A549 (cell line): ENCODE data around the gene DGCR2. TPM values are rescaled to one million over a fixed set of nuclear protein-coding genes. Genes with fewer than 3 reads are reported as not detected.

ENCODE experiments used
- ATAC-seq, 2 experiments: fragments of 200-7000 bp in 1 of 2; fragments of >200 bp in 1 of 2; cut with Nextera tagmentation in 1 of 2; cut with Tn5 transposase in 1 of 2; 3 replicates each; pipeline versions ENCODE4 v1.8.0 to v1.9.1; 2018 to 2020; ENCODE audit warnings: mild to moderate bottlenecking in 1 of 2, moderate library complexity in 1 of 2
- CTCF ChIA-PET: fragments of 300-600 bp; sonication (Branson Sonifier 250); formaldehyde crosslinking; extraction: SDS; loops from one replicate; lab custom pipeline; 2021; ENCODE audit warnings: antibody characterized with exemption, inconsistent platforms; lab: Yijun Ruan, JAX
- POLR2A ChIA-PET: fragments of 350-600 bp; formaldehyde crosslinking; extraction: SDS; loops from one replicate; lab custom pipeline; 2021; ENCODE audit warnings: antibody characterized with exemption, inconsistent platforms; lab: Yijun Ruan, JAX
- DNase-seq, 2 experiments: peaks; one replicate each; pipeline versions ENCODE4 v3.0.0 to v3.0.0-alpha.2; 2011 to 2016; ENCODE audit warnings: low read depth in 1 of 2, low spot score in 1 of 2
- FAIRE-seq: peaks from 2 replicates; lab custom pipeline; 2011; peaks lifted over from hg19 to GRCh38; lab: Jason Lieb, UNC
- H3K27ac ChIP-seq, 2 experiments: fragments of >200 bp; sonication (Bioruptor Twin); formaldehyde crosslinking; 3 replicates each; pipeline ENCODE4 v1.5.1; 2016 to 2017
- H3K4me1 ChIP-seq: fragments of >200 bp; sonication (Bioruptor Twin); formaldehyde crosslinking; 3 replicates; pipeline ENCODE4 v1.6.1; 2016
- H3K4me2 ChIP-seq: fragments of >200 bp; sonication (Bioruptor Twin); formaldehyde crosslinking; 3 replicates; pipeline ENCODE4 v1.6.1; 2016
- H3K4me3 ChIP-seq: fragments of >200 bp; sonication (Bioruptor Twin); formaldehyde crosslinking; 3 replicates; pipeline ENCODE4 v1.5.1; 2016
- H3K9me3 ChIP-seq: fragments of >200 bp; sonication (Bioruptor Twin); formaldehyde crosslinking; 3 replicates; pipeline ENCODE4 v1.6.1; 2016
- FOSB ChIP-seq: fragments of 250-450 bp; sonication (Bioruptor Pico); IDR thresholded peaks from 2 replicates; pipeline ENCODE4 v1.5.0; 2020; ENCODE audit warnings: mild to moderate bottlenecking, moderate library complexity
- FOSL2 ChIP-seq, 2 experiments: fragments of 450-650 bp in 1 of 2; fragments of >200 bp in 1 of 2; sonication (Bioruptor Twin) in 1 of 2; formaldehyde crosslinking; IDR thresholded peaks; 2 replicates each; pipeline versions ENCODE4 v1.5.0 to v1.6.1; 2016 to 2020; ENCODE audit warnings: mild to moderate bottlenecking in 1 of 2, moderate library complexity in 1 of 2
- HEYL ChIP-seq: fragments of 250-450 bp; sonication (Bioruptor Pico); IDR thresholded peaks from 2 replicates; pipeline ENCODE4 v1.8.0; 2021; ENCODE audit warnings: mild to moderate bottlenecking, moderate library complexity
- HOXA7 ChIP-seq: fragments of 250-450 bp; sonication (Bioruptor Pico); IDR thresholded peaks from 2 replicates; pipeline ENCODE4 v1.5.0; 2020; ENCODE audit warnings: mild to moderate bottlenecking, moderate library complexity
- HOXB13 ChIP-seq: fragments of 250-450 bp; sonication (Bioruptor Pico); IDR thresholded peaks from 2 replicates; pipeline ENCODE4 v1.5.0; 2020; ENCODE audit warnings: low read depth, mild to moderate bottlenecking, moderate library complexity
- HOXB5 ChIP-seq: fragments of 250-450 bp; sonication (Bioruptor Pico); IDR thresholded peaks from 2 replicates; pipeline ENCODE4 v1.5.0; 2020; ENCODE audit warnings: mild to moderate bottlenecking, moderate library complexity
- JUN ChIP-seq, 2 experiments: fragments of >200 bp; sonication (Bioruptor Twin); formaldehyde crosslinking; IDR thresholded peaks; 2 replicates in 1 of 2; 3 replicates in 1 of 2; pipeline ENCODE4 v1.6.1; 2016 to 2017
- NPAS2 ChIP-seq: fragments of 250-450 bp; sonication (Bioruptor Pico); IDR thresholded peaks from 2 replicates; pipeline ENCODE4 v1.8.0; 2022; ENCODE audit warnings: mild to moderate bottlenecking, moderate library complexity, borderline replicate concordance
- POLR2A ChIP-seq: IDR thresholded peaks from 2 replicates; pipeline ENCODE4 v1.6.1; 2012; ENCODE audit warnings: mild to moderate bottlenecking, low read length
- RAD21 ChIP-seq, 2 experiments: fragments of >200 bp in 1 of 2; sonication (Bioruptor Twin) in 1 of 2; formaldehyde crosslinking in 1 of 2; IDR thresholded peaks in 1 of 2; conservative IDR thresholded peaks in 1 of 2; 2 replicates in 1 of 2; 3 replicates in 1 of 2; pipeline ENCODE4 v1.6.1; 2012 to 2018; ENCODE audit warnings: inconsistent platforms in 1 of 2
- RCOR1 ChIP-seq: fragments of 150-350 bp; IDR thresholded peaks from 2 replicates; pipeline ENCODE4 v1.6.1; 2014; ENCODE audit warnings: antibody characterized with exemption, low read length, low read depth
- RNF2 ChIP-seq: fragments of 200-600 bp; sonication (generic); IDR thresholded peaks from 2 replicates; pipeline ENCODE4 v1.6.1; 2016; ENCODE audit warnings: low read depth, mild to moderate bottlenecking, antibody characterized with exemption, moderate library complexity, borderline replicate concordance
- TFCP2L1 ChIP-seq: fragments of 250-450 bp; sonication (Bioruptor Pico); IDR thresholded peaks from 2 replicates; pipeline ENCODE4 v1.5.0; 2021; ENCODE audit warnings: mild to moderate bottlenecking
- ZSCAN20 ChIP-seq: fragments of 250-450 bp; sonication (Bioruptor Pico); IDR thresholded peaks from 2 replicates; pipeline ENCODE4 v1.8.0; 2022; ENCODE audit warnings: mild to moderate bottlenecking, moderate library complexity
- WGBS: methylation state at CpG from one replicate; pipeline ENCODE4 v1.1.6; 2017; ENCODE audit errors: missing lambda C conversion rate; 5-methylcytosine and 5-hydroxymethylcytosine counted together
- polyA plus RNA-seq, 4 experiments: library from polyadenylated mRNA; depleted of rRNA in 3 of 4; stranded (reverse); fragments of >200 nt; fragmentation: RNase III in 1 of 4; extraction: RNeasy Plus Mini Kit Qiagen cat#74134 plus additional on column Dnase treatment in 1 of 4; gene quantifications; 2 replicates in 3 of 4; 3 replicates in 1 of 4; pipeline ENCODE4 v1.2.3, GENCODE V29; 2011 to 2017
- TF ChIP-seq, protein P1 (sequence below): fragments of 250-450 bp; sonication (Bioruptor Pico); IDR thresholded peaks from 2 replicates; pipeline ENCODE4 v1.5.0; 2021; ENCODE audit warnings: mild to moderate bottlenecking, moderate library complexity, borderline replicate concordance
- TF ChIP-seq, protein P2 (sequence below): IDR thresholded peaks from 2 replicates; pipeline ENCODE4 v1.6.1; 2012
- TF ChIP-seq, protein P3 (sequence below): fragments of >200 bp; sonication (Bioruptor Twin); formaldehyde crosslinking; IDR thresholded peaks from 3 replicates; pipeline ENCODE4 v1.5.1; 2016
- TF ChIP-seq, protein P4 (sequence below): fragments of 250-450 bp; sonication (Bioruptor Pico); IDR thresholded peaks from 2 replicates; pipeline ENCODE4 v1.5.0; 2020; ENCODE audit warnings: low read depth, mild to moderate bottlenecking, moderate library complexity
- TF ChIP-seq, protein P5 (sequence below): fragments of 200-600 bp; sonication (generic); IDR thresholded peaks from 2 replicates; pipeline ENCODE4 v1.6.1; 2016; ENCODE audit warnings: antibody characterized with exemption, mild to moderate bottlenecking, moderate library complexity

DGCR2 gene
- polyA plus RNA-seq, 2 of the 4 experiments (the other 2 are of a cell fraction), result 10.6 to 17.9 TPM

DNA sequence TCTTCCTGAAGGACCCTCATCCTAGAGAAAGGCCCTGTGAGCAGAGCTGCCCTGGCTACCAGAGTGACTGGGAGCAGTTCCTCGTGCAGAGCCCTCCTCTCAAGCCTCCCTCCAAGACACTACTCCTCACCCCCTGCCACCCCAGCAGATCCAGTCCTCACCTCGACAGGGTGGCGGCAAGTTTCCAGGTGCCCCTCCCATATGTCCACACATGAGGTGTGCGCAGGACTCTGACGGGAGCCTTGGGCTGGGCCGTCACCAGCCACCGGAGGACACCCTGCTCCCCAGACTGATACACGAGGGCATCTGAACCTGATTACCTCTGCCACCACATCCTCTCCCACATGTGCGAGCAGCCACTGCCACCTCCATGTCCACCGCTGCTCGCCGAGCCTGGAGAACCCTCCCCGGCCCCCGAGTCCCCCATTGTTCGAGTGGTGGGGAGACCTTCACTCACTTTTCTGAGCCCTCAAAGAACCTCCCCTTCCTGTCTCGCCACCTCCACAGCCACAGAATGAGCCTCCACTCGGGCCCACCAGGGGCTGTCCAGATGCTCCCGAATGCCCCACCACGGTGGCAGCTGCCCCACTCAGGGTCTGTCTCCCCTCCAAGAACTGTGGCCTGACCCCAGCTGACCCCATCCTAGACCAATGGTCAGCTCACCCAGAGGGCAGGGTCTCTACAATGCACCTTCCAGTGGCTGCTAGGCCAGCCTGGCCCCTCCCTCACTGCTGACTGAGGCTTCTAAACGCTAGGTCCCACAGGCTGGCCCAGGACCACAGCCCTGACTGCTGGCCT lies 62.5 kb downstream of the DGCR2 start:
- Histone ChIP-seq H3K4me1 (peaks cover 13% of the 10 kb centered on the region), H3K9me3 (no peaks in the 10 kb centered on the region), H3K4me2 (peak overlapping the region; percentile 32; the same call in 1 of the 3 replicates), H3K27ac (peak overlapping the region in 1 of 2 experiments; percentile 47; a peak in 3 of 6 replicates), H3K4me3 (no peak overlapping the region)
- TF ChIP-seq FOSL2 (IDR thresholded peaks at IDR 0.05) (no peak), FOSL2 (CRISPR knock-in tag; IDR thresholded peaks at IDR 0.05) (no peak), POLR2A (no peak), RAD21 (conservative IDR thresholded peaks at IDR 0.05 in 1 of 2, IDR thresholded peaks at IDR 0.05 in 1 of 2) (no peak), JUN (IDR thresholded peaks at IDR 0.05) (no peak), HOXB5 (CRISPR knock-in tag) (no peak), NPAS2 (CRISPR knock-in tag) (no peak), HOXA7 (no peak), TFCP2L1 (CRISPR knock-in tag) (no peak), FOSB (no peak), HOXB13 (no peak), RCOR1 (no peak), ZSCAN20 (CRISPR knock-in tag) (no peak), HEYL (CRISPR knock-in tag) (no peak), RNF2 (no peak)
- TF ChIP-seq, protein P1, sequence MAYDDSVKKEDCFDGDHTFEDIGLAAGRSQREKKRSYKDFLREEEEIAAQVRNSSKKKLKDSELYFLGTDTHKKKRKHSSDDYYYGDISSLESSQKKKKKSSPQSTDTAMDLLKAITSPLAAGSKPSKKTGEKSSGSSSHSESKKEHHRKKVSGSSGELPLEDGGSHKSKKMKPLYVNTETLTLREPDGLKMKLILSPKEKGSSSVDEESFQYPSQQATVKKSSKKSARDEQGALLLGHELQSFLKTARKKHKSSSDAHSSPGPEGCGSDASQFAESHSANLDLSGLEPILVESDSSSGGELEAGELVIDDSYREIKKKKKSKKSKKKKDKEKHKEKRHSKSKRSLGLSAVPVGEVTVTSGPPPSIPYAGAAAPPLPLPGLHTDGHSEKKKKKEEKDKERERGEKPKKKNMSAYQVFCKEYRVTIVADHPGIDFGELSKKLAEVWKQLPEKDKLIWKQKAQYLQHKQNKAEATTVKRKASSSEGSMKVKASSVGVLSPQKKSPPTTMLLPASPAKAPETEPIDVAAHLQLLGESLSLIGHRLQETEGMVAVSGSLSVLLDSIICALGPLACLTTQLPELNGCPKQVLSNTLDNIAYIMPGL (CRISPR knock-in tag), result no peak
- TF ChIP-seq, protein P2, sequence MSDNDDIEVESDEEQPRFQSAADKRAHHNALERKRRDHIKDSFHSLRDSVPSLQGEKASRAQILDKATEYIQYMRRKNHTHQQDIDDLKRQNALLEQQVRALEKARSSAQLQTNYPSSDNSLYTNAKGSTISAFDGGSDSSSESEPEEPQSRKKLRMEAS, result no peak
- TF ChIP-seq, protein P3, sequence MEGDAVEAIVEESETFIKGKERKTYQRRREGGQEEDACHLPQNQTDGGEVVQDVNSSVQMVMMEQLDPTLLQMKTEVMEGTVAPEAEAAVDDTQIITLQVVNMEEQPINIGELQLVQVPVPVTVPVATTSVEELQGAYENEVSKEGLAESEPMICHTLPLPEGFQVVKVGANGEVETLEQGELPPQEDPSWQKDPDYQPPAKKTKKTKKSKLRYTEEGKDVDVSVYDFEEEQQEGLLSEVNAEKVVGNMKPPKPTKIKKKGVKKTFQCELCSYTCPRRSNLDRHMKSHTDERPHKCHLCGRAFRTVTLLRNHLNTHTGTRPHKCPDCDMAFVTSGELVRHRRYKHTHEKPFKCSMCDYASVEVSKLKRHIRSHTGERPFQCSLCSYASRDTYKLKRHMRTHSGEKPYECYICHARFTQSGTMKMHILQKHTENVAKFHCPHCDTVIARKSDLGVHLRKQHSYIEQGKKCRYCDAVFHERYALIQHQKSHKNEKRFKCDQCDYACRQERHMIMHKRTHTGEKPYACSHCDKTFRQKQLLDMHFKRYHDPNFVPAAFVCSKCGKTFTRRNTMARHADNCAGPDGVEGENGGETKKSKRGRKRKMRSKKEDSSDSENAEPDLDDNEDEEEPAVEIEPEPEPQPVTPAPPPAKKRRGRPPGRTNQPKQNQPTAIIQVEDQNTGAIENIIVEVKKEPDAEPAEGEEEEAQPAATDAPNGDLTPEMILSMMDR, result no peak
- TF ChIP-seq, protein P4, sequence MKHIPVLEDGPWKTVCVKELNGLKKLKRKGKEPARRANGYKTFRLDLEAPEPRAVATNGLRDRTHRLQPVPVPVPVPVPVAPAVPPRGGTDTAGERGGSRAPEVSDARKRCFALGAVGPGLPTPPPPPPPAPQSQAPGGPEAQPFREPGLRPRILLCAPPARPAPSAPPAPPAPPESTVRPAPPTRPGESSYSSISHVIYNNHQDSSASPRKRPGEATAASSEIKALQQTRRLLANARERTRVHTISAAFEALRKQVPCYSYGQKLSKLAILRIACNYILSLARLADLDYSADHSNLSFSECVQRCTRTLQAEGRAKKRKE, result no peak
- TF ChIP-seq, protein P5, sequence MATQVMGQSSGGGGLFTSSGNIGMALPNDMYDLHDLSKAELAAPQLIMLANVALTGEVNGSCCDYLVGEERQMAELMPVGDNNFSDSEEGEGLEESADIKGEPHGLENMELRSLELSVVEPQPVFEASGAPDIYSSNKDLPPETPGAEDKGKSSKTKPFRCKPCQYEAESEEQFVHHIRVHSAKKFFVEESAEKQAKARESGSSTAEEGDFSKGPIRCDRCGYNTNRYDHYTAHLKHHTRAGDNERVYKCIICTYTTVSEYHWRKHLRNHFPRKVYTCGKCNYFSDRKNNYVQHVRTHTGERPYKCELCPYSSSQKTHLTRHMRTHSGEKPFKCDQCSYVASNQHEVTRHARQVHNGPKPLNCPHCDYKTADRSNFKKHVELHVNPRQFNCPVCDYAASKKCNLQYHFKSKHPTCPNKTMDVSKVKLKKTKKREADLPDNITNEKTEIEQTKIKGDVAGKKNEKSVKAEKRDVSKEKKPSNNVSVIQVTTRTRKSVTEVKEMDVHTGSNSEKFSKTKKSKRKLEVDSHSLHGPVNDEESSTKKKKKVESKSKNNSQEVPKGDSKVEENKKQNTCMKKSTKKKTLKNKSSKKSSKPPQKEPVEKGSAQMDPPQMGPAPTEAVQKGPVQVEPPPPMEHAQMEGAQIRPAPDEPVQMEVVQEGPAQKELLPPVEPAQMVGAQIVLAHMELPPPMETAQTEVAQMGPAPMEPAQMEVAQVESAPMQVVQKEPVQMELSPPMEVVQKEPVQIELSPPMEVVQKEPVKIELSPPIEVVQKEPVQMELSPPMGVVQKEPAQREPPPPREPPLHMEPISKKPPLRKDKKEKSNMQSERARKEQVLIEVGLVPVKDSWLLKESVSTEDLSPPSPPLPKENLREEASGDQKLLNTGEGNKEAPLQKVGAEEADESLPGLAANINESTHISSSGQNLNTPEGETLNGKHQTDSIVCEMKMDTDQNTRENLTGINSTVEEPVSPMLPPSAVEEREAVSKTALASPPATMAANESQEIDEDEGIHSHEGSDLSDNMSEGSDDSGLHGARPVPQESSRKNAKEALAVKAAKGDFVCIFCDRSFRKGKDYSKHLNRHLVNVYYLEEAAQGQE, result no peak
- ChIA-PET POLR2A (no interaction called here), CTCF (interaction anchor here (1.6 kb wide), 1 partner anchor 16 kb away, joined by 4 read pairs; no protein-coding TSS in a partner anchor)
- FAIRE-seq (no peak), ATAC-seq (no peak), DNase-seq (no peak)
- 89% methylated on average over 12 of the region's 20 CpGs for WGBS
